SK-N-MC (cell line): ENCODE measurements around the gene MMP15.

Experiments
- DNase-seq: peaks from one replicate; pipeline ENCODE4 v3.0.0-alpha.2; 2011; ENCODE audit warnings: low read depth, low spot score
- H3K27ac ChIP-seq: fragments of 200-600 bp; sonication (generic); 2 replicates; pipeline ENCODE4 v1.5.1; 2016; ENCODE audit warnings: mixed run types
- H3K36me3 ChIP-seq: fragments of 200-600 bp; sonication (generic); 2 replicates; pipeline ENCODE4 v1.6.1; 2017; ENCODE audit warnings: antibody characterized with exemption, low read length, mixed read lengths; ENCODE audit not compliant: insufficient read depth
- H3K4me3 ChIP-seq: fragments of 200-600 bp; sonication (generic); 2 replicates; pipeline ENCODE4 v1.5.1; 2016
- H3K9ac ChIP-seq: fragments of 200-600 bp; sonication (generic); 2 replicates; pipeline ENCODE4 v1.8.0; 2017; ENCODE audit warnings: mixed run types, mixed read lengths; ENCODE audit not compliant: insufficient read length
- H3K9me3 ChIP-seq: fragments of 200-600 bp; sonication (generic); 2 replicates; pipeline ENCODE4 v1.6.1; 2017; ENCODE audit warnings: low read depth, mild to moderate bottlenecking, antibody characterized with exemption, low read length, moderate library complexity, mixed read lengths
- EZH2 ChIP-seq: fragments of 200-600 bp; sonication (generic); IDR thresholded peaks from one replicate; pipeline ENCODE4 v1.6.1; 2017; ENCODE audit warnings: antibody characterized with exemption
- FOXP2 ChIP-seq: optimal IDR thresholded peaks from 2 replicates; pipeline ENCODE3; 2011; ENCODE audit warnings: mild to moderate bottlenecking, moderate library complexity; ENCODE audit not compliant: insufficient read depth; ENCODE audit errors: extremely low read length, control extremely low read depth
- POLR2AphosphoS5 ChIP-seq: IDR thresholded peaks from 2 replicates; pipeline ENCODE4 v1.6.1; 2012; ENCODE audit warnings: mild to moderate bottlenecking, low read depth, low read length, borderline replicate concordance

Gene MMP15

DNA sequence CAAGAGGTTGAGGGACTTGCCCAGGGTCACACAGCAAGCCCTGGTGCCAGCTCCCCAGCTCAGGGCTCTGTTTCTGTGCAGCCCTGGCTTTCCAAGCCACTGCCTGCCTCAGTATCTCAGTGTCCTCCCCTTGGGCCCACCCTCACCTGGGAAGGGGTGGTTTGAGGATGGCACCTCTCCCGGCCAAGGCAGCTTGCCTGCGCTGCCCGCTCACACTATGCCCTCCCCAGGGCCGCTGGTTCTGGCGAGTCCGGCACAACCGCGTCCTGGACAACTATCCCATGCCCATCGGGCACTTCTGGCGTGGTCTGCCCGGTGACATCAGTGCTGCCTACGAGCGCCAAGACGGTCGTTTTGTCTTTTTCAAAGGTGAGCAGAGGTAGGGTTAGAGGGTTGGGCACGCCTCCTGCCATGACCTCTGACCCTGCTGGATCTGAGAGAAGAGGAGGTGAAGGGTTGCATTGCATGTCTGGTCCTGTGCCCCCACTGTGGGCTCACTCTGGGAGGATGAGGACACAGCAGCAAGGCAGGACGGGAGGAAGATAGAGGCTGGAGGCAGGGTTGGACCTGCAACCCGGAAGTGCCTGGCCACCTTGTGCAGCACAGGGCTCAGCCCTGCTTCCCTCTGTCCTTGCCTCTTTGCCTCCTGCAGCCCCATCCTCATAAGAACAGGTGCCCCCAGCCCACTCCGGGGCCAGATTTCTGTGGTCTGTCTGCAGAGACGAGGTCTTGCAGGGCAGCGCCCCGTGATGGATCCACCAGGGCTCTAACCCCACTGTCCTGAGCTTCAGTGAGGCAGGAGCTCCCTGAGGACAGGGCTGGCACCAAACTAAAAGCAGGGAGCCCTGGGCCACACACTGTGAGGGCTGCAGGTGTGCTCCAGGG is 16.7 kb downstream of the MMP15 start:
- Histone ChIP-seq H3K36me3 (no peaks in the 10 kb centered on the region), H3K4me3 (no peak overlapping the region), H3K27ac (no peak overlapping the region), H3K9ac (no peak overlapping the region), H3K9me3 (no peaks in the 10 kb centered on the region)
- no peak for DNase-seq
- TF ChIP-seq POLR2AphosphoS5: no peak
- no peak for TF ChIP-seq EZH2
- TF ChIP-seq FOXP2: no peak

DNA sequence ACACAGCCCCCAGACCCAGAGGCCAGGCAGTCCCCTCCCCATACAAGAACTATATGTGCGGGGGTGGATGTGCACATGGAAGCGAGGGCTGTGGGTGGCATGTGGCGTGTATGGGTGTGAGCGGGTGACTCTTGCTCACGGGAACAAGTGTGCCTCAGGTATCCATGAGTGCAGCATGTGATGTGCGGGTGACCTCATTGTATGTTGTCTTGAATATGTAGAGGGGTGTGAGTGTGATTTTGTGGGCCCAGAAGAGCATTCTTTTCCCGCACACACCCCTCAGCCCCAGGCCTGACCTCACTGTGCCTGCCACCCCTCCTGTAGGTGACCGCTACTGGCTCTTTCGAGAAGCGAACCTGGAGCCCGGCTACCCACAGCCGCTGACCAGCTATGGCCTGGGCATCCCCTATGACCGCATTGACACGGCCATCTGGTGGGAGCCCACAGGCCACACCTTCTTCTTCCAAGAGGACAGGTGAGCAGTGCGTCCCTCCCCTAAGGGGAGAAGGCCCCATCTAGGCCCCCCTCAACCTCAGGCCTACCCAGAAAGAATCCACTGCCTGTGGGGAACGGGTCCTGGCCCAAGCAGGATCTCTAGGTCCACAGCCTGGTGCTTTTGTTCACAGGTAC is 17.4 kb downstream of the MMP15 start:
- H3K9ac ChIP-seq: no peak overlapping the region
- H3K4me3 ChIP-seq: no peak overlapping the region
- H3K27ac ChIP-seq: no peak overlapping the region
- H3K36me3 ChIP-seq: no peaks in the 10 kb centered on the region
- no peaks in the 10 kb centered on the region for H3K9me3 ChIP-seq
- TF ChIP-seq EZH2 (no peak), FOXP2 (no peak), POLR2AphosphoS5 (no peak)
- no peak for DNase-seq

DNA sequence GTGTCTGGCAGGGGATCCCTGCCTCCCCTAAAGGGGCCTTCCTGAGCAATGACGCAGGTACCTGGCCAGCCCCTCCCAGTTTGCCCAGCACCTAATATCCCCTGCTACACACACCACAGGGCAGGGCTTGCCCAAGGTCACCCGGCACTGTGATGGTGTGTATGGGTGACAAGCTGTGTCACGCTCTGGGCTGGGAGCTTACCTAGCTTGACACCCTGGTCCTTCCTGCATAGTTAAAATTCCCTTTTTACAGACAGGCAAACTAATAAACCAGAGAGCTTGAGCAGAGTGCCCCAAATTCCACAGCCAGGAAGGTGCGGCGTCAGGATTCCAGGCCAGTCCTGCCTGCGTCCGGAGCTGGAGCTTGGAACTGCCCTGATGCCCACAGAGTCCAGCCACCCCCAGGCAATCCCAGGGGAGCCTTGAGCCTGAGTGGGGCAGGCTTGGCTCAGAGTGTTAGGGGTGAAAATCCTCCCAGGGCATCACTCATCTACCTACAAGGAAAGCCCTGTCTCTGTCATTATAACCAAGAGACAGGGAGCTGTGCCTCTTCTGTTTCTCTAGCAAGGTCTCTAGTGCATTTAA is 18.1 kb downstream of the MMP15 start:
- H3K36me3 ChIP-seq: no peaks in the 10 kb centered on the region
- TF ChIP-seq FOXP2 (no peak), POLR2AphosphoS5 (no peak), EZH2 (no peak)
- no peaks in the 10 kb centered on the region for H3K9me3 ChIP-seq
- no peak overlapping the region for H3K4me3 ChIP-seq
- no peak overlapping the region for H3K9ac ChIP-seq
- DNase-seq: no peak
- no peak overlapping the region for H3K27ac ChIP-seq

DNA sequence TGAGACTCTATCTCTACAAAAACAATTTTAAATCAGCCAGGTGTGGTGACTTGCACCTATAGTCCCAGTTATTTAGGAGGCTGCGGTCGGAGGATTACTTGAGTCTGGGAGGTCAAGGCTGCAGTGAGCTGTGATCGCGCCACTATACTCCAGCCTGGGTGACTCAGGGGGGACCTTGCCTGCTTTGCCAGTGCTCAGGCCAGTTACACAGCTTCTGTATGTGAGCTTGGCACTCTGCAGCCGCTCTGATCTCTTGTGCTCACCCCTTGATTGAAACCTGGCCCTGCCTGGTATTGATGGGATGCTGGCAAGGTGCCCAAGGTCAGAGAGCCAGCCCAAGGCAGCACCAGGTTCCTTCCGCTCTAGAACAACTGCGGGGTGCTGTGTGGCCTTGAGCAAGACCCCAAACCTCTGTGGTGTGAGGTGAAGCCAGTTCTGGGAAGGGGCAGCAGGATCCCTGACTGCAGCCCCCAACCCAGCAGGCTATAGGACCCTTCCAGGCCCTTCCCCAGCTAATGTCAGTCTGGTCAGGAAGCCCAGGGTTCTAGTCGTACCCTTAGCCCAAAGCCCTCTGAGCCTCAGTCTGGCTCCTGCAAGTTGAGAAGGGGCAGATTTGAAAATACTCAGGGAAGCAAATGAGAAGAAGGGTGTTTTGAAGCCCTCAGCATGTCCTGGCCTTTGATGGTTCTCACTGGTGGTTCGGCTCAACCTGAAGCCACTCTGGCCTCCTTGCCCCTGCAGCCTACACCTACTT is 18.9 kb downstream of the MMP15 start:
- Histone ChIP-seq H3K9ac (no peak overlapping the region), H3K27ac (no peak overlapping the region), H3K36me3 (no peaks in the 10 kb centered on the region), H3K9me3 (no peaks in the 10 kb centered on the region), H3K4me3 (no peak overlapping the region)
- no peak for DNase-seq
- TF ChIP-seq EZH2 (no peak), FOXP2 (no peak), POLR2AphosphoS5 (no peak)

DNA sequence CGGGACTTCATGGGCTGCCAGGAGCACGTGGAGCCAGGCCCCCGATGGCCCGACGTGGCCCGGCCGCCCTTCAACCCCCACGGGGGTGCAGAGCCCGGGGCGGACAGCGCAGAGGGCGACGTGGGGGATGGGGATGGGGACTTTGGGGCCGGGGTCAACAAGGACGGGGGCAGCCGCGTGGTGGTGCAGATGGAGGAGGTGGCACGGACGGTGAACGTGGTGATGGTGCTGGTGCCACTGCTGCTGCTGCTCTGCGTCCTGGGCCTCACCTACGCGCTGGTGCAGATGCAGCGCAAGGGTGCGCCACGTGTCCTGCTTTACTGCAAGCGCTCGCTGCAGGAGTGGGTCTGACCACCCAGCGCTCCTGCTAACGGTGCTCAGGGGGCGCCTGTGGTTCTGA is 19.5 kb downstream of the MMP15 start:
- no peak overlapping the region for H3K9ac ChIP-seq
- H3K27ac ChIP-seq: no peak overlapping the region
- H3K4me3 ChIP-seq: no peak overlapping the region
- DNase-seq: no peak
- H3K9me3 ChIP-seq: no peaks in the 10 kb centered on the region
- no peaks in the 10 kb centered on the region for H3K36me3 ChIP-seq
- TF ChIP-seq EZH2: no peak
- no peak for TF ChIP-seq FOXP2
- TF ChIP-seq POLR2AphosphoS5: no peak

DNA sequence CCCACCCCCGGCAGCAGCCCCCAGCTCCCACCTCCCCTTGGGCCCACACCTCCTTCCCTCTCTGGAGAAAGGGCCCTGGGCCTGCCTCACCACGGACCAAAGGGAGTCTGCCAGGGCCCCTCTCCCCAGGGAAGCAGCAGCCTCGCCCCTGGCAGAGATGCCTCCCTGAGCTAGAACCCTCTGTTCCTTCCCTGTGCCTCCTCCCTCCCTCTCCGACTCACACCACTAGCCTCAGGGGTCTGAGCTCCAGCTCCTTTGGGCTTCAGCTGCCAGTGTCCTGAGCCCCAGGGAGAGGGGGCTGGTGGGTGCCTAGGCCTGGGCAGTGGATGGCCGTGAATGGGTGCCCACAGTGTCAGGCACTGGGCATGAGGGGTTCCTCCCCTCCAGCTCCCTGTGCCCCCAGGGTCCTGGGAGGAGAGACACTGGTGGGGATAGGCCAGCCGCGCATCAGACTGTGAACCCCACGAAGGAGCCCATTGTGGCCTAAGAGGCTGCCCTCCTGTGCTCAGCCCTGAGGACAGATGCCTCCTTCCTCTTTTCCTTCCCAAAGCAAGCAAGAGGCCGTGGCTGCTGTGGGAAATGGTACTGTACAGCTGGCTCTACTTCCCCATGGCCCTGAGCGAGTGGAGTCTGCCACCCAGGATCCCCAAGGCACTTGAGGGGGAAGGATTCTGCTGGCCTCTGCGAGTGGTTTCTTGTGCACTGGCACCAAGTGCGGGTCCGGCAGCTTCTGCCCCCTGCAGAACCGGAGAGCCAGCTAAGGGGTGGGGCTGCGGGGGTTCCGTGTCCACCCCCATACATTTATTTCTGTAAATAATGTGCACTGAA is 20.7 kb downstream of the MMP15 start:
- TF ChIP-seq EZH2 (no peak), FOXP2 (no peak), POLR2AphosphoS5 (no peak)
- Histone ChIP-seq H3K9ac (no peak overlapping the region), H3K4me3 (no peak overlapping the region), H3K9me3 (no peaks in the 10 kb centered on the region), H3K27ac (no peak overlapping the region), H3K36me3 (no peaks in the 10 kb centered on the region)
- DNase-seq: no peak

DNA sequence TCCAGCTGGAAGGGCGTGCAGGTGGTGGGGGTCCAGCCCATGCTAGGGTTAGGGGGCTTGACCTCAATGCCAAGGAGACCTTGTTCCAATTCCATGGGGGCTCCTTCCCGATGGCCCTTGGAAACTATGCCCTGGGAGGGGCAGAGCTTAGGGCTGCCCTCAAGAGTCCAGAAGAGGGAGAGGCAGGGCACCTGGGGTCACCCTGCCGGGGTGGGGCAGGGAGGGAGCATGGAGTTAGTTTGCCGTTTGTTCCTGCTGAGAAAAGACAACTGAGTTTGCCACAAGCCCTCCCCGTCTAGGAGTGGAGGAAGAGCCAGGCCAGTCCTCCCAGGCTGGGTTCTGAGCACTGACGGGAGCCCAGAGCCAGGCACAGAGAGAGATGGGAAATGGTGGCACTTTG is 21.4 kb downstream of the MMP15 start:
- TF ChIP-seq EZH2 (no peak), FOXP2 (no peak), POLR2AphosphoS5 (no peak)
- no peaks in the 10 kb centered on the region for H3K36me3 ChIP-seq
- no peaks in the 10 kb centered on the region for H3K9me3 ChIP-seq
- no peak overlapping the region for H3K27ac ChIP-seq
- no peak for DNase-seq
- no peak overlapping the region for H3K9ac ChIP-seq
- H3K4me3 ChIP-seq: no peak overlapping the region
